Loucy (cell line): ENCODE results near the gene TTC12.

Source experiments
- H2AFZ ChIP-seq: fragments of 200-600 bp; sonication (generic); 2 replicates; pipeline ENCODE4 v1.6.0; 2016; ENCODE audit warnings: antibody characterized with exemption, mild to moderate bottlenecking, low read length, moderate library complexity
- H3F3A ChIP-seq: fragments of 200-600 bp; 2 replicates; pipeline ENCODE4 v1.6.0; 2016; ENCODE audit warnings: antibody characterized with exemption, low read depth, mild to moderate bottlenecking
- H3K27me3 ChIP-seq: fragments of 200-600 bp; sonication (generic); 2 replicates; pipeline ENCODE4 v1.6.1; 2014; ENCODE audit warnings: low read length, mild to moderate bottlenecking; ENCODE audit not compliant: insufficient read depth, poor library complexity, severe bottlenecking
- H3K36me3 ChIP-seq: fragments of 200-600 bp; sonication (generic); 2 replicates; pipeline ENCODE4 v1.6.1; 2016; ENCODE audit warnings: low read length; ENCODE audit not compliant: insufficient read depth
- H3K4me1 ChIP-seq: fragments of 200-600 bp; sonication (generic); 2 replicates; pipeline ENCODE4 v1.5.1; 2014; ENCODE audit warnings: low read length, mild to moderate bottlenecking; ENCODE audit not compliant: insufficient read depth, poor library complexity, severe bottlenecking
- H3K4me2 ChIP-seq: fragments of 200-600 bp; sonication (generic); 2 replicates; pipeline ENCODE4 v1.6.0; 2014; ENCODE audit warnings: antibody characterized with exemption, low read length, low read depth, mild to moderate bottlenecking; ENCODE audit not compliant: poor library complexity, severe bottlenecking
- H3K4me3 ChIP-seq: fragments of 200-600 bp; sonication (generic); 2 replicates; pipeline ENCODE4 v1.5.1; 2014; ENCODE audit warnings: low read length, mild to moderate bottlenecking, mixed read lengths; ENCODE audit not compliant: poor library complexity, severe bottlenecking
- H3K79me2 ChIP-seq: fragments of 200-600 bp; sonication (generic); 2 replicates; pipeline ENCODE4 v1.6.1; 2014; ENCODE audit warnings: low read length; ENCODE audit not compliant: insufficient read depth
- H3K9ac ChIP-seq: fragments of 200-600 bp; sonication (generic); 2 replicates; pipeline ENCODE4 v1.6.0; 2014; ENCODE audit warnings: mild to moderate bottlenecking, low read depth, low read length, moderate library complexity; ENCODE audit not compliant: poor library complexity, severe bottlenecking
- H3K9me2 ChIP-seq: fragments of 200-600 bp; sonication (generic); replicated peaks from 2 replicates; pipeline ENCODE4 v1.6.1; 2016; ENCODE audit warnings: low read depth, low read length, mixed read lengths
- H3K9me3 ChIP-seq: fragments of 200-600 bp; sonication (generic); 2 replicates; pipeline ENCODE4 v1.6.1; 2014; ENCODE audit warnings: mild to moderate bottlenecking, antibody characterized with exemption, low read length, low read depth; ENCODE audit not compliant: insufficient read depth
- H4K20me1 ChIP-seq: fragments of 200-600 bp; sonication (generic); 2 replicates; pipeline ENCODE4 v1.6.0; 2014; ENCODE audit warnings: antibody characterized with exemption, low read length, mild to moderate bottlenecking; ENCODE audit not compliant: insufficient read depth, poor library complexity, severe bottlenecking
- CTCF ChIP-seq: fragments of 200-600 bp; sonication (generic); conservative IDR thresholded peaks from 2 replicates; pipeline ENCODE4 v1.5.1; 2014; ENCODE audit warnings: mild to moderate bottlenecking, antibody characterized with exemption, low read length
- EZH2phosphoT487 ChIP-seq: fragments of 200-600 bp; IDR thresholded peaks from 2 replicates; pipeline ENCODE4 v1.6.1; 2018; ENCODE audit warnings: antibody characterized with exemption, mild to moderate bottlenecking, moderate library complexity, borderline replicate concordance

Gene TTC12

GRCh38 chr11:113389272-113389671 is 74.9 kb downstream of the TTC12 start:
- Histone ChIP-seq H3K4me3 (no peak overlapping the region), H3K79me2 (no peaks in the 10 kb centered on the region), H3K4me1 (no peaks in the 10 kb centered on the region), H2AFZ (no peak overlapping the region), H3K36me3 (no peaks in the 10 kb centered on the region), H3K27me3 (no peaks in the 10 kb centered on the region), H4K20me1 (no peaks in the 10 kb centered on the region), H3F3A (no peaks in the 10 kb centered on the region), H3K9ac (no peak overlapping the region), H3K9me3 (no peaks in the 10 kb centered on the region), H3K9me2 (no peaks in the 10 kb centered on the region), H3K4me2 (no peak overlapping the region)
- TF ChIP-seq EZH2phosphoT487 (no peak), CTCF (no peak)

GRCh38 chr11:113392236-113392921 is 78.0 kb downstream of the TTC12 start:
- Histone ChIP-seq H3K27me3 (no peaks in the 10 kb centered on the region), H3F3A (no peaks in the 10 kb centered on the region), H3K9ac (no peak overlapping the region), H3K4me2 (no peak overlapping the region), H3K4me1 (no peaks in the 10 kb centered on the region), H3K9me3 (no peaks in the 10 kb centered on the region; the same call in 1 of the 2 replicates), H3K4me3 (no peak overlapping the region), H3K9me2 (no peaks in the 10 kb centered on the region), H3K79me2 (no peaks in the 10 kb centered on the region), H3K36me3 (no peaks in the 10 kb centered on the region), H4K20me1 (no peaks in the 10 kb centered on the region), H2AFZ (no peak overlapping the region)
- TF ChIP-seq EZH2phosphoT487, result no peak
- TF ChIP-seq CTCF, result no peak

- no peak for TF ChIP-seq CTCF
- TF ChIP-seq EZH2phosphoT487, result no peak
- H3K79me2 ChIP-seq, result no peaks in the 10 kb centered on the region
- no peaks in the 10 kb centered on the region for H3K4me1 ChIP-seq
- H3K36me3 ChIP-seq, result no peaks in the 10 kb centered on the region
- H3K9me2 ChIP-seq, result no peaks in the 10 kb centered on the region
- H3K9me3 ChIP-seq, result no peaks in the 10 kb centered on the region; the same call in 1 of the 2 replicates
- H2AFZ ChIP-seq, result no peak overlapping the region
- no peaks in the 10 kb centered on the region for H4K20me1 ChIP-seq
- no peaks in the 10 kb centered on the region for H3K27me3 ChIP-seq
- H3K9ac ChIP-seq, result no peak overlapping the region
- no peak overlapping the region for H3K4me3 ChIP-seq
- H3K4me2 ChIP-seq, result no peak overlapping the region
- H3F3A ChIP-seq, result no peaks in the 10 kb centered on the region
These were observed 79.2 kb downstream of the TTC12 start for GRCh38 chr11:113393501-113393985.
